Measurements from ENCODE around the gene CRIM1. TPM values are rescaled to one million over a fixed set of nuclear protein-coding genes. Genes with fewer than 3 reads are reported as not detected.
A peak's percentile ranks its signal among the peaks of the same experiment; 100 is the strongest.

The CRIM1 gene
- total RNA-seq, 1 donor from 2014 or later = 60.4 TPM

GRCh38 chr2:36589230-36589630, 233.7 kb downstream of the CRIM1 start:
- no peaks in the 10 kb centered on the region for H3K9me3 ChIP-seq
- intact Hi-C loops (cut with DNase I) = no loop called here
- peaks cover 10% of the 10 kb centered on the region for H3K4me1 ChIP-seq
- TF ChIP-seq POLR2A (IDR thresholded peaks at IDR 0.05) = no peak
- no peak overlapping the region for H3K27ac ChIP-seq
- peaks cover 0 to 7% of the 10 kb centered on the region in 2 donors for H3K36me3 ChIP-seq
- no peaks in the 10 kb centered on the region for H3K27me3 ChIP-seq
- no peak overlapping the region for H3K4me3 ChIP-seq
- no peak for DNase-seq (ENCODE audit: extremely low spot score in 2 of 2)

- peaks cover 41% of the 10 kb centered on the region for H3K4me1 ChIP-seq
- no peak overlapping the region for H3K4me3 ChIP-seq
- DNase-seq (ENCODE audit: extremely low spot score in 2 of 2) = no peak
- no peak overlapping the region for H3K27ac ChIP-seq
- H3K9me3 ChIP-seq = no peaks in the 10 kb centered on the region
- intact Hi-C loops (cut with DNase I) = no loop called here
- H3K27me3 ChIP-seq = no peaks in the 10 kb centered on the region
- TF ChIP-seq POLR2AphosphoS5 (IDR thresholded peaks at IDR 0.05; ENCODE audit: insufficient read depth in 1 of 2, low read depth in 1 of 2) (no peak), POLR2A (IDR thresholded peaks at IDR 0.05) (no peak), CTCF (IDR thresholded peaks at IDR 0.05) (no peak)
- peaks cover 0 to 4% of the 10 kb centered on the region in 2 donors for H3K36me3 ChIP-seq
Measured at GRCh38 chr2:36594849-36595248, 239.3 kb downstream of the CRIM1 start.

- H3K36me3 ChIP-seq = peaks cover 0 to 4% of the 10 kb centered on the region in 2 donors
- H3K4me3 ChIP-seq = peak overlapping the region; percentile 87 to 99
- H3K27me3 ChIP-seq = no peaks in the 10 kb centered on the region
- H3K9me3 ChIP-seq = no peaks in the 10 kb centered on the region
- TF ChIP-seq POLR2AphosphoS5 (IDR thresholded peaks at IDR 0.05; ENCODE audit: insufficient read depth in 1 of 2, low read depth in 1 of 2) (no peak), POLR2A (IDR thresholded peaks at IDR 0.05) (no peak), CTCF (IDR thresholded peaks at IDR 0.05) (no peak)
- no peak overlapping the region for H3K27ac ChIP-seq
- DNase-seq (ENCODE audit: extremely low spot score in 2 of 2) = no peak
- intact Hi-C loops (cut with DNase I) = no loop called here
- peaks cover 31% of the 10 kb centered on the region for H3K4me1 ChIP-seq
Measured at GRCh38 chr2:36596397-36596796, 240.8 kb downstream of the CRIM1 start.

- peak overlapping the region; percentile 90 for H3K27ac ChIP-seq
- H3K27me3 ChIP-seq = no peaks in the 10 kb centered on the region
- H3K4me1 ChIP-seq = peaks cover 31% of the 10 kb centered on the region
- H3K36me3 ChIP-seq = peaks cover 0 to 4% of the 10 kb centered on the region in 2 donors
- peak overlapping the region; percentile 87 to 99 for H3K4me3 ChIP-seq
- no peak for DNase-seq (ENCODE audit: extremely low spot score in 2 of 2)
- TF ChIP-seq POLR2A (IDR thresholded peaks at IDR 0.05) = no peak
- no peak for TF ChIP-seq POLR2AphosphoS5 (IDR thresholded peaks at IDR 0.05; ENCODE audit: insufficient read depth in 1 of 2, low read depth in 1 of 2)
- no peak for TF ChIP-seq CTCF (IDR thresholded peaks at IDR 0.05)
- intact Hi-C loops (cut with DNase I) = no loop called here
- H3K9me3 ChIP-seq = no peaks in the 10 kb centered on the region
Measured at GRCh38 chr2:36597003-36597531, 241.5 kb downstream of the CRIM1 start.

- Histone ChIP-seq H3K9me3 (no peaks in the 10 kb centered on the region), H3K27me3 (no peaks in the 10 kb centered on the region), H3K4me3 (peak within 1 kb of the TSS; percentile 87 to 99), H3K4me1 (peaks cover 31% of the 10 kb centered on the region), H3K36me3 (peaks cover 0 to 4% of the 10 kb centered on the region in 2 donors), H3K27ac (peak within 1 kb of the TSS; percentile 90)
- intact Hi-C loops (cut with DNase I) = no loop called here
- DNase-seq (ENCODE audit: extremely low spot score in 2 of 2) = no peak
- TF ChIP-seq POLR2AphosphoS5 (IDR thresholded peaks at IDR 0.05; ENCODE audit: insufficient read depth in 1 of 2, low read depth in 1 of 2) (no peak), POLR2A (IDR thresholded peaks at IDR 0.05) (no peak), CTCF (IDR thresholded peaks at IDR 0.05) (no peak)
Measured at GRCh38 chr2:36597532-36598377, 242.2 kb downstream of the CRIM1 start, which contains the start of gene FEZ2. TSS of gene FEZ2 (minus strand) at chr2:36598168. CDS start at chr2:36598142, 26 bp downstream.

Other genes starting within 250 kb of the CRIM1 start
- 39.3 TPM for gene FEZ2, start 242.4 kb downstream of the CRIM1 start, total RNA-seq

Data from vagina (tissue), 2 donors.